A549 (cell line): ENCODE data around the gene RCAN3.

Experiments used
- EP300 ChIP-seq, 2 experiments: fragments of >200 bp; sonication (Bioruptor Twin); formaldehyde crosslinking; IDR thresholded peaks; 2 replicates in 1 of 2; 3 replicates in 1 of 2; pipeline ENCODE4 v1.6.1; 2016 to 2017
- ESRRA ChIP-seq: fragments of 150-350 bp; IDR thresholded peaks from 2 replicates; pipeline ENCODE4 v1.6.1; 2014; ENCODE audit warnings: mild to moderate bottlenecking, low read length, borderline replicate concordance
- HDAC2 ChIP-seq: fragments of 200-600 bp; sonication (generic); IDR thresholded peaks from 2 replicates; pipeline ENCODE4 v1.6.1; 2016
- KDM1A ChIP-seq: fragments of 200-600 bp; sonication (generic); IDR thresholded peaks from 2 replicates; pipeline ENCODE4 v1.6.1; 2016; ENCODE audit warnings: low read depth, mild to moderate bottlenecking
- KDM5A ChIP-seq: fragments of 200-600 bp; sonication (generic); IDR thresholded peaks from 2 replicates; pipeline ENCODE4 v1.6.1; 2016; ENCODE audit warnings: antibody characterized with exemption, mild to moderate bottlenecking
- SREBF2 ChIP-seq: fragments of 450-650 bp; IDR thresholded peaks from 2 replicates; pipeline ENCODE4 v1.6.1; 2014; ENCODE audit warnings: mild to moderate bottlenecking, moderate library complexity
- TF ChIP-seq, protein P1 (sequence below): fragments of >200 bp; sonication (Bioruptor Twin); formaldehyde crosslinking; IDR thresholded peaks from 3 replicates; pipeline ENCODE4 v1.5.1; 2016

- TF ChIP-seq KDM5A (no peak), SREBF2 (no peak), ESRRA (no peak), KDM1A (no peak), HDAC2 (no peak), EP300 (IDR thresholded peaks at IDR 0.05) (no peak)
- TF ChIP-seq, protein P1, sequence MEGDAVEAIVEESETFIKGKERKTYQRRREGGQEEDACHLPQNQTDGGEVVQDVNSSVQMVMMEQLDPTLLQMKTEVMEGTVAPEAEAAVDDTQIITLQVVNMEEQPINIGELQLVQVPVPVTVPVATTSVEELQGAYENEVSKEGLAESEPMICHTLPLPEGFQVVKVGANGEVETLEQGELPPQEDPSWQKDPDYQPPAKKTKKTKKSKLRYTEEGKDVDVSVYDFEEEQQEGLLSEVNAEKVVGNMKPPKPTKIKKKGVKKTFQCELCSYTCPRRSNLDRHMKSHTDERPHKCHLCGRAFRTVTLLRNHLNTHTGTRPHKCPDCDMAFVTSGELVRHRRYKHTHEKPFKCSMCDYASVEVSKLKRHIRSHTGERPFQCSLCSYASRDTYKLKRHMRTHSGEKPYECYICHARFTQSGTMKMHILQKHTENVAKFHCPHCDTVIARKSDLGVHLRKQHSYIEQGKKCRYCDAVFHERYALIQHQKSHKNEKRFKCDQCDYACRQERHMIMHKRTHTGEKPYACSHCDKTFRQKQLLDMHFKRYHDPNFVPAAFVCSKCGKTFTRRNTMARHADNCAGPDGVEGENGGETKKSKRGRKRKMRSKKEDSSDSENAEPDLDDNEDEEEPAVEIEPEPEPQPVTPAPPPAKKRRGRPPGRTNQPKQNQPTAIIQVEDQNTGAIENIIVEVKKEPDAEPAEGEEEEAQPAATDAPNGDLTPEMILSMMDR: no peak
Measured at GRCh38 chr1:24463776-24464735, 38.6 kb upstream of the RCAN3 start.
